Measurements from ENCODE around the gene DIP2B. TPM values are rescaled to one million over a fixed set of nuclear protein-coding genes. Genes with fewer than 3 reads are reported as not detected.

The DIP2B gene
- total RNA-seq, 2 experiments from 2014 or later = 29.5 to 30.0 TPM

- Histone ChIP-seq H3K4me3 (ENCODE audit: low read length) (no peak overlapping the region), H3K27ac (ENCODE audit: low read depth in 1 of 2, low read length in 2 of 2) (no peak overlapping the region), H3K4me1 (ENCODE audit: insufficient read depth, low read length) (no peaks in the 10 kb centered on the region), H3K27me3 (ENCODE audit: control insufficient read depth in 1 of 2, insufficient read depth in 2 of 2, low read length in 2 of 2) (no peaks in the 10 kb centered on the region), H3K36me3 (ENCODE audit: insufficient read depth, low read length) (peaks cover 14% of the 10 kb centered on the region), H3K9me3 (ENCODE audit: control insufficient read depth in 1 of 2, insufficient read depth in 1 of 2, low read length in 2 of 2) (no peaks in the 10 kb centered on the region)
- no peak for DNase-seq
- ChIA-PET POLR2A (interaction anchor here (1.7 kb wide), 1 partner anchor 26 kb away, joined by 4 read pairs; the partner anchor contains the start of gene ATF1), CTCF (interaction anchor here (0.6 kb wide), 1 partner anchor 241 kb away, joined by 3 read pairs; no protein-coding TSS in a partner anchor)
- H3K9me3 Mint-ChIP-seq = no peaks in the 10 kb centered on the region
- no peaks in the 10 kb centered on the region for H3K27me3 Mint-ChIP-seq
- intact Hi-C loops (cut with DNase I, micrococcal nuclease) = no loop called here
- H3K4me1 Mint-ChIP-seq (ENCODE audit: low read depth) = peaks cover 15% of the 10 kb centered on the region
- no peak overlapping the region for H3K27ac Mint-ChIP-seq
- TF ChIP-seq CTCF (IDR thresholded peaks at IDR 0.05) = no peak
- peaks cover 55% of the 10 kb centered on the region for H3K36me3 Mint-ChIP-seq (ENCODE audit: low read depth)
- no peak overlapping the region for H3K4me3 Mint-ChIP-seq
- ATAC-seq (ENCODE audit: poor library complexity) = no peak
Observed at GRCh38 chr12:50790081-50790480, 285.3 kb downstream of the DIP2B start.

Other genes with a start within 250 kb of the DIP2B start
- gene LIMA1, start 221.5 kb upstream of the DIP2B start, total RNA-seq = 1 to 10 TPM; 4.6 to 5.1 TPM
- not detected for gene FAM186A, start 108.4 kb upstream of the DIP2B start, total RNA-seq
- gene LARP4, start 104.1 kb upstream of the DIP2B start, total RNA-seq = 10 to 100 TPM; 17.6 to 18.1 TPM

Measured in CD4-positive, alpha-beta T cell (primary cell).